Measurements from ENCODE around the gene ATP2A3.
"Not testable (repeated sequence)": the region's sequence is repeated elsewhere in the genome, so short reads cannot be mapped to it uniquely, and the experiment has no call there.

The ATP2A3 gene

GRCh38 chr17:3952186-3952585 is 12.1 kb downstream of the ATP2A3 start:
- peak overlapping the region in 1 of 2 donors; percentile 79 for H3K27ac Mint-ChIP-seq
- H3K27me3 Mint-ChIP-seq: no peaks in the 10 kb centered on the region
- peaks cover 13 to 15% of the 10 kb centered on the region in 2 donors for H3K4me1 Mint-ChIP-seq (ENCODE audit: low read depth in 2 of 2)
- DNase-seq: no peak
- H3K4me3 Mint-ChIP-seq: no peak overlapping the region
- peaks cover 59% of the 10 kb centered on the region for H3K36me3 Mint-ChIP-seq (ENCODE audit: insufficient read depth)
- ATAC-seq (replicated peaks): no peak
- H3K9me3 Mint-ChIP-seq: no peaks in the 10 kb centered on the region

GRCh38 chr17:3951420-3951819 is 12.8 kb downstream of the ATP2A3 start:
- ATAC-seq (replicated peaks) (no peak), DNase-seq (no peak)
- H3K4me3 Mint-ChIP-seq: no peak overlapping the region
- no peaks in the 10 kb centered on the region for H3K9me3 Mint-ChIP-seq
- H3K27ac Mint-ChIP-seq: no peak overlapping the region
- peaks cover 5 to 7% of the 10 kb centered on the region in 2 donors for H3K4me1 Mint-ChIP-seq (ENCODE audit: low read depth in 2 of 2)
- no peaks in the 10 kb centered on the region for H3K27me3 Mint-ChIP-seq
- peaks cover 64% of the 10 kb centered on the region for H3K36me3 Mint-ChIP-seq (ENCODE audit: insufficient read depth)

GRCh38 chr17:3951003-3951402 is 13.2 kb downstream of the ATP2A3 start:
- Mint-ChIP-seq H3K36me3 (ENCODE audit: insufficient read depth) (peaks cover 64% of the 10 kb centered on the region), H3K4me3 (no peak overlapping the region), H3K27ac (no peak overlapping the region), H3K27me3 (no peaks in the 10 kb centered on the region), H3K9me3 (no peaks in the 10 kb centered on the region), H3K4me1 (ENCODE audit: low read depth in 2 of 2) (peaks cover 3 to 4% of the 10 kb centered on the region in 2 donors)
- ATAC-seq (replicated peaks) (no peak), DNase-seq (no peak)

GRCh38 chr17:3950584-3950983 is 13.7 kb downstream of the ATP2A3 start:
- DNase-seq (no peak), ATAC-seq (replicated peaks) (no peak)
- no peaks in the 10 kb centered on the region for H3K27me3 Mint-ChIP-seq
- H3K4me3 Mint-ChIP-seq: no peak overlapping the region
- H3K36me3 Mint-ChIP-seq (ENCODE audit: insufficient read depth): peaks cover 65% of the 10 kb centered on the region
- H3K27ac Mint-ChIP-seq: no peak overlapping the region
- H3K9me3 Mint-ChIP-seq: no peaks in the 10 kb centered on the region
- peaks cover 3 to 4% of the 10 kb centered on the region in 2 donors for H3K4me1 Mint-ChIP-seq (ENCODE audit: low read depth in 2 of 2)

GRCh38 chr17:3949418-3949817 is 14.8 kb downstream of the ATP2A3 start:
- Mint-ChIP-seq H3K27ac (peak overlapping the region in 1 of 2 donors; percentile 36), H3K4me1 (ENCODE audit: low read depth in 2 of 2) (peaks cover 3 to 4% of the 10 kb centered on the region in 2 donors), H3K27me3 (no peaks in the 10 kb centered on the region), H3K9me3 (no peaks in the 10 kb centered on the region), H3K4me3 (no peak overlapping the region), H3K36me3 (ENCODE audit: insufficient read depth) (peaks cover 61% of the 10 kb centered on the region)
- DNase-seq: no peak
- no peak for ATAC-seq (replicated peaks)

- not testable (repeated sequence) for H3K4me3 Mint-ChIP-seq; H3K4me1 Mint-ChIP-seq (ENCODE audit: low read depth in 2 of 2); H3K9me3 Mint-ChIP-seq; H3K27ac Mint-ChIP-seq; DNase-seq; H3K27me3 Mint-ChIP-seq; ATAC-seq (replicated peaks)
- H3K36me3 Mint-ChIP-seq (ENCODE audit: insufficient read depth): peaks cover 68% of the 10 kb centered on the region
These were observed 15.7 kb downstream of the ATP2A3 start for GRCh38 chr17:3948551-3948950.

- no peak for ATAC-seq (replicated peaks)
- peaks cover 3 to 8% of the 10 kb centered on the region in 2 donors for H3K4me1 Mint-ChIP-seq (ENCODE audit: low read depth in 2 of 2)
- no peaks in the 10 kb centered on the region for H3K27me3 Mint-ChIP-seq
- H3K9me3 Mint-ChIP-seq: no peaks in the 10 kb centered on the region
- no peak overlapping the region for H3K4me3 Mint-ChIP-seq
- DNase-seq: no peak
- peaks cover 76% of the 10 kb centered on the region for H3K36me3 Mint-ChIP-seq (ENCODE audit: insufficient read depth)
- H3K27ac Mint-ChIP-seq: no peak overlapping the region
These were observed 16.9 kb downstream of the ATP2A3 start for GRCh38 chr17:3947318-3947810.

GRCh38 chr17:3946711-3947235 is 17.5 kb downstream of the ATP2A3 start:
- DNase-seq (no peak), ATAC-seq (replicated peaks) (no peak)
- H3K27ac Mint-ChIP-seq: peak overlapping the region in 1 of 2 donors; percentile 85
- no peak overlapping the region for H3K4me3 Mint-ChIP-seq
- H3K36me3 Mint-ChIP-seq (ENCODE audit: insufficient read depth): peaks cover 80% of the 10 kb centered on the region
- H3K27me3 Mint-ChIP-seq: no peaks in the 10 kb centered on the region
- H3K9me3 Mint-ChIP-seq: no peaks in the 10 kb centered on the region
- H3K4me1 Mint-ChIP-seq (ENCODE audit: low read depth in 2 of 2): peaks cover 0 to 8% of the 10 kb centered on the region in 2 donors

- ATAC-seq (replicated peaks) (peak; percentile 88), DNase-seq (peak; percentile 30 to 48 (median 45))
- H3K36me3 Mint-ChIP-seq (ENCODE audit: insufficient read depth): peaks cover 86% of the 10 kb centered on the region
- peaks cover 0 to 8% of the 10 kb centered on the region in 2 donors for H3K4me1 Mint-ChIP-seq (ENCODE audit: low read depth in 2 of 2)
- H3K4me3 Mint-ChIP-seq: no peak overlapping the region
- H3K27ac Mint-ChIP-seq: peak overlapping the region; percentile 54 to 84
- H3K9me3 Mint-ChIP-seq: no peaks in the 10 kb centered on the region
- no peaks in the 10 kb centered on the region for H3K27me3 Mint-ChIP-seq
These were observed 19.5 kb downstream of the ATP2A3 start for GRCh38 chr17:3944485-3945388.

GRCh38 chr17:3943240-3943891 is 20.9 kb downstream of the ATP2A3 start:
- Mint-ChIP-seq H3K4me3 (no peak overlapping the region), H3K27me3 (no peaks in the 10 kb centered on the region), H3K9me3 (no peaks in the 10 kb centered on the region), H3K4me1 (ENCODE audit: low read depth in 2 of 2) (peaks cover 4 to 11% of the 10 kb centered on the region in 2 donors), H3K36me3 (ENCODE audit: insufficient read depth) (peaks cover 86% of the 10 kb centered on the region), H3K27ac (peak overlapping the region in 1 of 2 donors; percentile 84)
- no peak for ATAC-seq (replicated peaks)
- no peak for DNase-seq

GRCh38 chr17:3940965-3941698 is 23.1 kb downstream of the ATP2A3 start:
- no peaks in the 10 kb centered on the region for H3K9me3 Mint-ChIP-seq
- no peaks in the 10 kb centered on the region for H3K27me3 Mint-ChIP-seq
- ATAC-seq (replicated peaks): no peak
- no peak overlapping the region for H3K27ac Mint-ChIP-seq
- DNase-seq: no peak
- no peak overlapping the region for H3K4me3 Mint-ChIP-seq
- peaks cover 89% of the 10 kb centered on the region for H3K36me3 Mint-ChIP-seq (ENCODE audit: insufficient read depth)
- peaks cover 10 to 13% of the 10 kb centered on the region in 2 donors for H3K4me1 Mint-ChIP-seq (ENCODE audit: low read depth in 2 of 2)

- Mint-ChIP-seq H3K27ac (peak overlapping the region; percentile 82 to 88), H3K4me1 (ENCODE audit: low read depth in 2 of 2) (peaks cover 7 to 10% of the 10 kb centered on the region in 2 donors)
- no peak for ATAC-seq (replicated peaks)
These were observed 26.9 kb downstream of the ATP2A3 start for GRCh38 chr17:3937359-3937758.

GRCh38 chr17:3935825-3936355 is 28.3 kb downstream of the ATP2A3 start:
- peaks cover 7 to 10% of the 10 kb centered on the region in 2 donors for H3K4me1 Mint-ChIP-seq (ENCODE audit: low read depth in 2 of 2)
- no peaks in the 10 kb centered on the region for H3K9me3 Mint-ChIP-seq
- peaks cover 82% of the 10 kb centered on the region for H3K36me3 Mint-ChIP-seq (ENCODE audit: insufficient read depth)
- ATAC-seq (replicated peaks): no peak
- H3K27ac Mint-ChIP-seq: peak overlapping the region; percentile 65 to 88
- H3K27me3 Mint-ChIP-seq: no peaks in the 10 kb centered on the region
- no peak overlapping the region for H3K4me3 Mint-ChIP-seq
- DNase-seq: no peak

More at GRCh38 chr17:3937359-3937758, 26.9 kb downstream of the ATP2A3 start:
- DNase-seq: no peak
- Mint-ChIP-seq H3K36me3 (ENCODE audit: insufficient read depth) (peaks cover 88% of the 10 kb centered on the region), H3K4me3 (no peak overlapping the region), H3K9me3 (no peaks in the 10 kb centered on the region), H3K27me3 (no peaks in the 10 kb centered on the region)
